Peyer's patch (tissue), 4 donors: Measurements from ENCODE around the gene MANF.

Source experiments
- CTCF ChIP-seq, 6 experiments: fragments of 450-650 bp in 4 of 6; fragments of 200-600 bp in 2 of 6; sonication (generic) in 1 of 6; IDR thresholded peaks; one replicate each; pipeline ENCODE4 v1.5.1; 2017 to 2019; ENCODE audit warnings: antibody characterized with exemption in 6 of 6, mild to moderate bottlenecking in 3 of 6, moderate library complexity in 1 of 6
- POLR2A ChIP-seq, 2 donors: fragments of 450-650 bp; IDR thresholded peaks; one replicate each; pipeline ENCODE4 v1.5.1; 2017; ENCODE audit warnings: antibody characterized with exemption in 2 of 2, mild to moderate bottlenecking in 2 of 2, moderate library complexity in 2 of 2

- TF ChIP-seq CTCF (IDR thresholded peaks at IDR 0.05), result no peak
- no peak for TF ChIP-seq POLR2A (IDR thresholded peaks at IDR 0.05)
These were observed 5.4 kb downstream of the MANF start for GRCh38 chr3:51390246-51391074.
